GM23248 (cell line): ENCODE results near the gene KIDINS220. TPM values are rescaled to one million over a fixed set of nuclear protein-coding genes. Genes with fewer than 3 reads are reported as not detected.

Experiments used
- DNase-seq: peaks from one replicate; pipeline ENCODE4 v3.0.0-alpha.2; 2015
- H2AFZ ChIP-seq: fragments of 200-600 bp; sonication (generic); 2 replicates; pipeline ENCODE4 v1.6.1; 2016; ENCODE audit warnings: antibody characterized with exemption
- H3F3A ChIP-seq: fragments of 200-600 bp; sonication (generic); 2 replicates; pipeline ENCODE4 v1.6.1; 2016; ENCODE audit warnings: mild to moderate bottlenecking, antibody characterized with exemption, mixed run types; ENCODE audit not compliant: insufficient read depth
- H3K27ac ChIP-seq: fragments of 200-600 bp; sonication (generic); 2 replicates; pipeline ENCODE4 v1.5.1; 2016; ENCODE audit warnings: mild to moderate bottlenecking
- H3K27me3 ChIP-seq: fragments of 200-600 bp; sonication (generic); replicated peaks from 2 replicates; pipeline ENCODE4 v1.6.1; 2016; ENCODE audit warnings: mild to moderate bottlenecking; ENCODE audit not compliant: insufficient read depth
- H3K36me3 ChIP-seq: fragments of 200-600 bp; sonication (generic); 2 replicates; pipeline ENCODE4 v1.6.1; 2016; ENCODE audit warnings: low read depth, mild to moderate bottlenecking
- H3K4me1 ChIP-seq: fragments of 200-600 bp; sonication (generic); 2 replicates; pipeline ENCODE4 v1.6.1; 2016; ENCODE audit warnings: mild to moderate bottlenecking; ENCODE audit not compliant: insufficient read depth
- H3K4me2 ChIP-seq: fragments of 200-600 bp; sonication (generic); one replicate; pipeline ENCODE4 v1.6.1; 2016; ENCODE audit warnings: mild to moderate bottlenecking; ENCODE audit not compliant: unreplicated experiment
- H3K4me3 ChIP-seq: fragments of 200-600 bp; sonication (generic); 2 replicates; pipeline ENCODE4 v1.5.1; 2016; ENCODE audit warnings: mild to moderate bottlenecking
- H3K79me2 ChIP-seq: fragments of 200-600 bp; sonication (generic); 2 replicates; pipeline ENCODE4 v1.6.1; 2016; ENCODE audit warnings: mild to moderate bottlenecking; ENCODE audit not compliant: insufficient read depth
- H3K9ac ChIP-seq: fragments of 200-600 bp; sonication (generic); 2 replicates; pipeline ENCODE4 v1.6.1; 2016; ENCODE audit warnings: mild to moderate bottlenecking
- H3K9me2 ChIP-seq: fragments of 200-600 bp; sonication (generic); 2 replicates; pipeline ENCODE4 v1.6.1; 2016; ENCODE audit warnings: mixed run types, mild to moderate bottlenecking, moderate library complexity; ENCODE audit not compliant: insufficient read depth
- H3K9me3 ChIP-seq: fragments of 200-600 bp; sonication (generic); one replicate; pipeline ENCODE4 v1.6.1; 2017; ENCODE audit warnings: low read depth
- H4K20me1 ChIP-seq: fragments of 200-600 bp; sonication (generic); 2 replicates; pipeline ENCODE4 v1.6.0; 2016; ENCODE audit not compliant: insufficient read depth
- EZH2 ChIP-seq: fragments of 200-600 bp; sonication (generic); IDR thresholded peaks from 2 replicates; pipeline ENCODE4 v1.6.1; 2018; ENCODE audit warnings: antibody characterized with exemption, mild to moderate bottlenecking; ENCODE audit not compliant: insufficient read depth, poor library complexity, severe bottlenecking
- EZH2phosphoT487 ChIP-seq: fragments of 200-600 bp; sonication (generic); IDR thresholded peaks from 2 replicates; pipeline ENCODE4 v1.6.1; 2018; ENCODE audit warnings: antibody characterized with exemption, moderate library complexity, mild to moderate bottlenecking, low read depth; ENCODE audit not compliant: insufficient read depth
- WGBS, 2 experiments: methylation state at CpG; one replicate each; pipeline ENCODE4 v1.1.6; 2015 to 2017; ENCODE audit warnings: low lambda C conversion rate in 2 of 2, low coverage in 1 of 2; ENCODE audit errors: missing lambda C conversion rate in 2 of 2; 5-methylcytosine and 5-hydroxymethylcytosine counted together
- in situ Hi-C: fragments of 300-500 bp; cut with MboI; formaldehyde crosslinking; loops from 2 replicates; pipeline ENCODE4 v1.15.0; 2020
- polyA plus RNA-seq: library from polyadenylated mRNA; unstranded; fragments of >200 nt; fragmentation: Nextera tagmentation; extraction: Ambion mirVana; gene quantifications from 2 replicates; pipeline ENCODE4 v1.2.1, GENCODE V29; 2016
- total RNA-seq: library from RNA; depleted of rRNA; stranded (reverse); fragments of >200 nt; shearing (Covaris generic); gene quantifications from 2 replicates; pipeline ENCODE4 v1.2.3, GENCODE V29; 2014

The KIDINS220 gene
- total and polyA plus RNA-seq, 2 experiments from 2014 or later, result 25.0 to 52.2 TPM

GRCh38 chr2:8872821-8873432 is 35.5 kb upstream of the KIDINS220 start:
- Histone ChIP-seq H2AFZ (no peak overlapping the region), H3K9me3 (no peaks in the 10 kb centered on the region), H3K36me3 (peaks cover 28% of the 10 kb centered on the region), H3K79me2 (no peaks in the 10 kb centered on the region), H3K27me3 (no peaks in the 10 kb centered on the region), H3K9ac (no peak overlapping the region), H3K4me3 (no peak overlapping the region), H3K27ac (no peak overlapping the region), H3K4me1 (no peaks in the 10 kb centered on the region), H3F3A (0 out of 2 replicates have a peak, but pooled peaks cover 5% of the 10 kb centered on the region), H4K20me1 (no peaks in the 10 kb centered on the region), H3K4me2 (no peak overlapping the region), H3K9me2 (no peaks in the 10 kb centered on the region)
- DNase-seq, result peak; percentile 82
- TF ChIP-seq EZH2phosphoT487 (no peak), EZH2 (no peak)
- in situ Hi-C loops, result loop anchor here (10.0 kb wide), 1 partner anchor 252 kb away; no protein-coding TSS in a partner anchor
- WGBS, 2 experiments, result 55 to 62% methylated on average over 11 of the region's 11 CpGs

- 74% methylated on average over 2 of the region's 2 CpGs for WGBS, 2 experiments
- in situ Hi-C loops, result loop anchor here (10.0 kb wide), 1 partner anchor 254 kb away; no protein-coding TSS in a partner anchor
- no peaks in the 10 kb centered on the region for H3K4me1 ChIP-seq
Measured at GRCh38 chr2:8870441-8870840, 33.0 kb upstream of the KIDINS220 start.

DNA sequence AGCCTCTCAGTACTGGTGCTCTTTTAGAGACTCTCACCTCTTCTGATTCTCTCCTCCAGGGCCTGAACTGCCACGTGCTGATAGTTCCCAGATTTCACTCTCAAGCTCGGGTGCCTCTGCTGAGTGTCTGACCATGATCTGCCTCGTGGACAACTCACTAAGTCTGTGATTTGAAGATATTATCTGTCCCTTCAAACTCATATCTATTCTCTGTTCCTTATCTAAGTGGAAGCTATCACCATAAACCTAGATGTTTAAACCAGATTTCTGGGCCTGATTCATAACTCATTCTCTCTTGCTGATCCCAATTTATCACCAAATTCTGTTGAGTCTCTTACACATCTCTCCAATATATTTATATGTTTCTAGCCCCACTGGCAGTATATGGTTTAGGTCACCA is 29.9 kb upstream of the KIDINS220 start:
- H4K20me1 ChIP-seq, result no peaks in the 10 kb centered on the region
- WGBS, 2 experiments, result 71 to 76% methylated on average over 3 of the region's 3 CpGs
- no peaks in the 10 kb centered on the region for H3K9me2 ChIP-seq
- H3K4me2 ChIP-seq, result no peak overlapping the region
- no peak overlapping the region for H3K27ac ChIP-seq
- no peak for DNase-seq
- H3K36me3 ChIP-seq, result peaks cover 14% of the 10 kb centered on the region; the same call in 1 of the 2 replicates
- no peak overlapping the region for H2AFZ ChIP-seq
- in situ Hi-C loops, result no loop called here
- H3K79me2 ChIP-seq, result no peaks in the 10 kb centered on the region
- no peak overlapping the region for H3K9ac ChIP-seq
- no peaks in the 10 kb centered on the region for H3K9me3 ChIP-seq
- no peaks in the 10 kb centered on the region for H3K4me1 ChIP-seq
- H3K4me3 ChIP-seq, result no peak overlapping the region
- H3K27me3 ChIP-seq, result no peaks in the 10 kb centered on the region
- no peaks in the 10 kb centered on the region for H3F3A ChIP-seq
- TF ChIP-seq EZH2, result no peak

More at GRCh38 chr2:8870441-8870840, 33.0 kb upstream of the KIDINS220 start:
- no peaks in the 10 kb centered on the region for H3K9me3 ChIP-seq
- no peak for DNase-seq
- TF ChIP-seq EZH2phosphoT487, result no peak
- no peak for TF ChIP-seq EZH2
- no peaks in the 10 kb centered on the region for H3K9me2 ChIP-seq
- 0 out of 2 replicates have a peak, but pooled peaks cover 5% of the 10 kb centered on the region for H3F3A ChIP-seq
- H3K4me3 ChIP-seq, result no peak overlapping the region
- no peak overlapping the region for H3K4me2 ChIP-seq
- H3K27me3 ChIP-seq, result no peaks in the 10 kb centered on the region
- H4K20me1 ChIP-seq, result no peaks in the 10 kb centered on the region
- H3K79me2 ChIP-seq, result no peaks in the 10 kb centered on the region
- H2AFZ ChIP-seq, result no peak overlapping the region
- H3K36me3 ChIP-seq, result peaks cover 7% of the 10 kb centered on the region; the same call in 1 of the 2 replicates
- H3K27ac ChIP-seq, result no peak overlapping the region
- H3K9ac ChIP-seq, result no peak overlapping the region

DNA sequence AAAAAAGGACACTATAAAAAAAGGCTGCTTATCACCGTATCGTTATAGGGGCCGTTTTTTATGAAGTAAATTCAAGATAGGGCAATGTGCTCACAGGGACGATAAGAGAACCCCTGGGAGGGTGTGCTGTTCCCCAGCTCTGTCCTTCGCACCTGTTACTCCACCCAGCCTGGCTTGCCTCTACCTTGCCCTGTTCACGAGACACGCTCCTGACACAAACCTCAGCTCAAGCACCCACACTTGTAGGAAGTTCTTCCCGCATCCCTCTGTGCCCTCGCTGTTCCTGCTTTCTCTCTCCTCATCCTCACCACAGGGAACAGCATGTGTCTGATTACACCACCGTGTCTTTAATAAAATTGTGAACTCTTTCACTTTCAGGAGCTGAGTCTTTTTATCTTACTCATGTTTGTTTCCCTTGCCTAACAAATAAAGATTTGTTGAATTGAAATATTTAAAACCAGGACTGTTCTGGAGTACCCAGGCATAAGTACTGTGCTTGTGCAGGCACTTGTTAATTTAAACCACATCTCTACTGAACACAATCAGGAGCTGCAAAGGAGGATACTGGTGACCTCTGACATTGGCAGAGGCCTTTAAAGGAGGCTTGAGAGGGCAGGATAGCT is 26.0 kb upstream of the KIDINS220 start:
- no peaks in the 10 kb centered on the region for H3K79me2 ChIP-seq
- H4K20me1 ChIP-seq, result no peaks in the 10 kb centered on the region
- H3K36me3 ChIP-seq, result peaks cover 29% of the 10 kb centered on the region
- H3K9me2 ChIP-seq, result no peaks in the 10 kb centered on the region
- H3K9ac ChIP-seq, result no peak overlapping the region
- no peak overlapping the region for H3K4me3 ChIP-seq
- no peaks in the 10 kb centered on the region for H3F3A ChIP-seq
- H3K4me1 ChIP-seq, result no peaks in the 10 kb centered on the region
- H3K9me3 ChIP-seq, result no peaks in the 10 kb centered on the region
- no peak overlapping the region for H3K27ac ChIP-seq
- no peaks in the 10 kb centered on the region for H3K27me3 ChIP-seq
- no peak overlapping the region for H3K4me2 ChIP-seq
- no peak for DNase-seq
- no peak overlapping the region for H2AFZ ChIP-seq
- WGBS, 2 experiments, result 95 to 96% methylated on average over 10 of the region's 10 CpGs
- TF ChIP-seq EZH2phosphoT487 (no peak), EZH2 (no peak)
- in situ Hi-C loops, result no loop called here
